ENCODE measurements around the gene GNG7.

GNG7 gene

DNA sequence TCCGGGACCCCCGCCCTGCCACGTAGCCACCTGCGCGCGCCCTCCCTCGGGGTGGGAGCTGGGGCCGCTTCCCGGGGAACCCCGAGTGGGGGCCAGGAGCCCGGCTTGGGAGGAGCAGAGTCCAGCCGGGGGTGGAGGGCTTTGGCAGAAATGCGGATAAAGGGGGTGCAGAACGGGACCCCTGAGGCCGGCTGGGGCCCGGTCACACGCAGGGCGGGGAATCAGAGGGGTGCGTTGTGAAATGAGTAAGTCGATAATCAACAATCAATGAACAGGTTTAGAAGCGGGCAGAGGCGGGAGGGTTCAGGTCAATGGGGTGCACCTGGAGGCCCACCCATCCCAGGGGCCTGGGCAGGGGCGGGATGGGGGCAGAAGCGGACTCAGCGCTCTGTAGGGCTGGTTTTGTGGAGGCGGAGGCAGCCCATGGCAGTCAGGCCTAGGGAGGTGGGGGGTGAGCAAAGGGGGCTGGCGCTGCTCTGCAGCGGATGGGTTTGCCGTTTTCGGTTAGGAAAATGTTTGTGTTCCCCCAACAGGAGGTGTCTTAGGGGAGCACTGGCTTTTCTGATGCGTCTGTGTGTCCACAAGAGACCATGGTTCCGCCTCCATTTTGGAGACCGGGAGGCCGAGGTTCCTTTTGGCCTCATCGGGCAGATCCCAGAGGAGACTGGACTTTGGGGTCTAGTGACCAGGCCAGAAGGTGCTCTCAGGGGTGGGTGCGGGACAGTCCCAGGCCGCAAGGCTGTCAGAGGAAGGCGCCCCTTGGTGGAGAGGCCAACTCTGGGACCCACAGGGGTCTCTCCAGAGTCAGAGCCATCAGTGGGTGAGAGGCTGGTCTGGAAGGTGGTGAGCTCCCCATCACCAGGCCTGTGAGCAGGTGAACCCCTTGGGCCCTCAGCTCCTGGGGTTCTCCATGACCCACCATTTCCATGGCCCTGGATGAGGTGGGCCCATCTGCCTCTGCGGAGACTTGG lies 19.4 kb upstream of the GNG7 start:
- ATAC-seq, result no peak
- TF ChIP-seq ZNF565 (CRISPR knock-in tag; conservative IDR thresholded peaks at IDR 0.05; ENCODE audit: low read depth) (no peak), BACH2 (CRISPR knock-in tag; IDR thresholded peaks at IDR 0.05; ENCODE audit: borderline replicate concordance) (no peak), ISL1 (CRISPR knock-in tag; IDR thresholded peaks at IDR 0.05) (no peak), ZC3H10 (CRISPR knock-in tag; IDR thresholded peaks at IDR 0.05) (no peak)

DNA sequence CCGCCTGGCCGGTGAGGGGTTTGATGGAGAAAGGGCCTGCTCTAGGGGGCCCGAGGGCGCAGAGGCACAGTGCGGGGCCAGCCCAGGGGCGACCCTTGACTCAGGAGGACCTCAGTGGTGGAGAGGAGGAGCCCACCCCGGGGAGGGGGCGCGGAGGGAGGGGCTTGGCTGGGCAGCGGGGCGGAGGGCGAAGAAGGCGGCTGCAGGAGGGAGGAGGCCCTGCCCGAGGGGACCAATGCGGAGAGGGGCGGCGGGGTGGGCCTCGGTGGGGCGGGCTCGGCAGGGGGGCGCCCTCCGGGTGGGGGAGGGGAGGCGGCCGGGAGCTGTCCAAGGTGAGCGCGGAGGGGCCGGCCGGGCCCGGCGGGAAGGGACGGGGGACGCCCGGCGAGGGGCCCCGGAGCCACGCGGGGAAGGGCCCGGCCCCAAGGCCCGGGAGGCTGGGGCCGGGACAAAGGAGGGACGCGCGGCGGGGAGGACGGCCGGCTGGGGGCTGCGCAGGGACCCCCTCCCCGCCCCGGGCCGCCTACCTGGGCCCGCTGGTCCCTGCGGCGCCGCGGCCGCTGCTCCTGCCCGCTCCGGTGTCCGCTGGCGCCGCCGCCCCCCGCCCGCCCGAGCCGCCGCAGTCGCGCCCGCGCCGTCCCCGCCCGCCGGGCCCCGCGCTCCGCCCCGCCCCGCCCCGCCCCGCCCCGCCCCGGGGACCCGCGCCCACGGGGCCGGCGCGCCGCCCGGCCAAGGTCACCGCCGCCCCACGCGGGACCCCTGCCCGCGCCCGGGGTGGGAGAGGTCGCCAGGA lies 18.5 kb upstream of the GNG7 start, which contains the start of gene DIRAS1:
Gene DIRAS1, minus strand, starts transcription at position 596 of the 793 bp plus-strand sequence. CDS start 3,566 bp downstream, outside the sequence.
- no peak for TF ChIP-seq TOX (CRISPR knock-in tag; IDR thresholded peaks at IDR 0.05; ENCODE audit: borderline replicate concordance)
- TF ChIP-seq POU6F1 (CRISPR knock-in tag; IDR thresholded peaks at IDR 0.05; ENCODE audit: borderline replicate concordance, low read depth), result no peak
- no peak for TF ChIP-seq SNAI2 (CRISPR knock-in tag; IDR thresholded peaks at IDR 0.05)
- TF ChIP-seq TCF4 (CRISPR knock-in tag; IDR thresholded peaks at IDR 0.05; ENCODE audit: borderline replicate concordance), result no peak
- no peak for ATAC-seq

DNA sequence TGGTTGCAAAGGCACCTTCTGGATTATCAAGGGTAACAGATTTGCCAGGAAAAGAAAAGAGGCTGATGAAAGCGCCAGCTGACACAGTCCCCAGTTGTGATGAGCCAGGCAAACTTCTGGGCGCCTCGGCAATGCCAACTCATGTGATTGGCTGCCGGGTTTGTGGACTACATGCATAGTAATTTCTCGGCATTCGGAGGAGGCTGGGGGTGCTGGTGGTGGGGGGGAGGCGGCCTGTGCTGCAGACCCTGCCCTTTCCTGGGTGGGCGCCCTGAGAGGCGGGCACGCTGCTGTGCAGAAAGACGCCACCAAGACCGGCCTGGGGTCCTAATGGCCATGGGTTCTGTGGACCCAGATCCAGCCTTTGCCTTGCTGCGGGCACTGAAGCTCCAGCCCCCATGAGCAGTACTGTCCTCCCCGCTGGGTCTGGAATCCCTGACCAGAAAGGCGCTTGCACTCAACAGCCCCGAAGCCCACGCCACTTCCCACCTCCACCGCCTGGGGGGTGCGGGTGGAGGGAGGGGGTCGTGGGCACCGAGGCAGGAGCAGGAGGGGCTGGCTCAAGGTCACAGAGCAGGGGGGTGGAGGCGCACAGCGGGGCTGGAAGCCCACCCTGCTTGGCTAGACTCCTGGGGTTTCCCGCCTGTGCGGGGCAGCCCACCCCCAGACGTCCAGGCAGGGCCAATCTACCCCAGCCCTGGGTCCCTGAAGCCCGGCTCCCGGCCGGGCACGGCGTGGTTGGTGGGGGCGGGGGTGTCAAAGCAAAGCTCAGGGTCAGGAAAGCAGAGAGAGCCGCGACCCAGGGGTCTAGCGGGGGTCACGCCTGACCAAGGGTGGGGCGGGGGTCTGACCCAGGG lies 17.7 kb upstream of the GNG7 start:
- no peak for ATAC-seq
- TF ChIP-seq ZC3H10 (CRISPR knock-in tag; IDR thresholded peaks at IDR 0.05) (no peak), GLIS3 (CRISPR knock-in tag; IDR thresholded peaks at IDR 0.05) (no peak), TCF4 (CRISPR knock-in tag; IDR thresholded peaks at IDR 0.05; ENCODE audit: borderline replicate concordance) (no peak), CSDC2 (CRISPR knock-in tag; IDR thresholded peaks at IDR 0.05) (no peak), ARNTL (CRISPR knock-in tag; IDR thresholded peaks at IDR 0.05; ENCODE audit: borderline replicate concordance, low read depth) (no peak), ZNF565 (CRISPR knock-in tag; conservative IDR thresholded peaks at IDR 0.05; ENCODE audit: low read depth) (no peak), SNAI2 (CRISPR knock-in tag; IDR thresholded peaks at IDR 0.05) (no peak), ZFP30 (CRISPR knock-in tag; IDR thresholded peaks at IDR 0.05) (no peak), OSR1 (CRISPR knock-in tag; IDR thresholded peaks at IDR 0.05) (no peak), POU6F1 (CRISPR knock-in tag; IDR thresholded peaks at IDR 0.05; ENCODE audit: borderline replicate concordance, low read depth) (no peak), ZFP3 (CRISPR knock-in tag; IDR thresholded peaks at IDR 0.05) (no peak), PATZ1 (CRISPR knock-in tag; IDR thresholded peaks at IDR 0.05; ENCODE audit: borderline replicate concordance) (no peak), BACH2 (CRISPR knock-in tag; IDR thresholded peaks at IDR 0.05; ENCODE audit: borderline replicate concordance) (no peak), PPARA (CRISPR knock-in tag; IDR thresholded peaks at IDR 0.05; ENCODE audit: borderline replicate concordance) (no peak), ESRRG (CRISPR knock-in tag; IDR thresholded peaks at IDR 0.05) (no peak), RARB (CRISPR knock-in tag; IDR thresholded peaks at IDR 0.05) (no peak), ZNF70 (CRISPR knock-in tag; IDR thresholded peaks at IDR 0.05) (no peak)
- TF ChIP-seq, protein P1, sequence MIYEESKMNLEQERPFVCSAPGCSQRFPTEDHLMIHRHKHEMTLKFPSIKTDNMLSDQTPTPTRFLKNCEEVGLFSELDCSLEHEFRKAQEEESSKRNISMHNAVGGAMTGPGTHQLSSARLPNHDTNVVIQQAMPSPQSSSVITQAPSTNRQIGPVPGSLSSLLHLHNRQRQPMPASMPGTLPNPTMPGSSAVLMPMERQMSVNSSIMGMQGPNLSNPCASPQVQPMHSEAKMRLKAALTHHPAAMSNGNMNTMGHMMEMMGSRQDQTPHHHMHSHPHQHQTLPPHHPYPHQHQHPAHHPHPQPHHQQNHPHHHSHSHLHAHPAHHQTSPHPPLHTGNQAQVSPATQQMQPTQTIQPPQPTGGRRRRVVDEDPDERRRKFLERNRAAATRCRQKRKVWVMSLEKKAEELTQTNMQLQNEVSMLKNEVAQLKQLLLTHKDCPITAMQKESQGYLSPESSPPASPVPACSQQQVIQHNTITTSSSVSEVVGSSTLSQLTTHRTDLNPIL (CRISPR knock-in tag; IDR thresholded peaks at IDR 0.05; ENCODE audit: low read depth), result no peak
- TF ChIP-seq, protein P2, sequence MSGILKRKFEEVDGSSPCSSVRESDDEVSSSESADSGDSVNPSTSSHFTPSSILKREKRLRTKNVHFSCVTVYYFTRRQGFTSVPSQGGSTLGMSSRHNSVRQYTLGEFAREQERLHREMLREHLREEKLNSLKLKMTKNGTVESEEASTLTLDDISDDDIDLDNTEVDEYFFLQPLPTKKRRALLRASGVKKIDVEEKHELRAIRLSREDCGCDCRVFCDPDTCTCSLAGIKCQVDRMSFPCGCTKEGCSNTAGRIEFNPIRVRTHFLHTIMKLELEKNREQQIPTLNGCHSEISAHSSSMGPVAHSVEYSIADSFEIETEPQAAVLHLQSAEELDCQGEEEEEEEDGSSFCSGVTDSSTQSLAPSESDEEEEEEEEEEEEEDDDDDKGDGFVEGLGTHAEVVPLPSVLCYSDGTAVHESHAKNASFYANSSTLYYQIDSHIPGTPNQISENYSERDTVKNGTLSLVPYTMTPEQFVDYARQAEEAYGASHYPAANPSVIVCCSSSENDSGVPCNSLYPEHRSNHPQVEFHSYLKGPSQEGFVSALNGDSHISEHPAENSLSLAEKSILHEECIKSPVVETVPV (CRISPR knock-in tag; IDR thresholded peaks at IDR 0.05), result no peak
